PFSK-1 (cell line): ENCODE results near the gene MEMO1.

ENCODE experiments used
- FOXP2 ChIP-seq: optimal IDR thresholded peaks from 2 replicates; pipeline ENCODE3; 2011; ENCODE audit warnings: borderline replicate concordance, control low read depth, inconsistent platforms; ENCODE audit not compliant: insufficient read depth; ENCODE audit errors: extremely low read length, extremely low read depth
- POLR2AphosphoS5 ChIP-seq: IDR thresholded peaks from 2 replicates; pipeline ENCODE4 v1.6.1; 2012; ENCODE audit warnings: low read depth, mild to moderate bottlenecking, control low read depth, low read length, moderate library complexity
- REST ChIP-seq, 2 experiments: IDR thresholded peaks; 2 replicates each; pipeline versions ENCODE4 v1.6.1 to v1.8.0; 2011 to 2012; ENCODE audit warnings: low read depth in 2 of 2, low read length in 2 of 2, control low read depth in 1 of 2, inconsistent platforms in 1 of 2, mild to moderate bottlenecking in 1 of 2, moderate library complexity in 1 of 2; ENCODE audit not compliant: insufficient read depth in 1 of 2
- SIN3A ChIP-seq: IDR thresholded peaks from 2 replicates; pipeline ENCODE4 v1.6.1; 2012; ENCODE audit warnings: mild to moderate bottlenecking, low read length, moderate library complexity, borderline replicate concordance; ENCODE audit not compliant: insufficient read depth
- TAF1 ChIP-seq: IDR thresholded peaks from 2 replicates; pipeline ENCODE4 v1.6.1; 2012; ENCODE audit warnings: low read length, control low read depth, borderline replicate concordance; ENCODE audit not compliant: insufficient read depth

DNA sequence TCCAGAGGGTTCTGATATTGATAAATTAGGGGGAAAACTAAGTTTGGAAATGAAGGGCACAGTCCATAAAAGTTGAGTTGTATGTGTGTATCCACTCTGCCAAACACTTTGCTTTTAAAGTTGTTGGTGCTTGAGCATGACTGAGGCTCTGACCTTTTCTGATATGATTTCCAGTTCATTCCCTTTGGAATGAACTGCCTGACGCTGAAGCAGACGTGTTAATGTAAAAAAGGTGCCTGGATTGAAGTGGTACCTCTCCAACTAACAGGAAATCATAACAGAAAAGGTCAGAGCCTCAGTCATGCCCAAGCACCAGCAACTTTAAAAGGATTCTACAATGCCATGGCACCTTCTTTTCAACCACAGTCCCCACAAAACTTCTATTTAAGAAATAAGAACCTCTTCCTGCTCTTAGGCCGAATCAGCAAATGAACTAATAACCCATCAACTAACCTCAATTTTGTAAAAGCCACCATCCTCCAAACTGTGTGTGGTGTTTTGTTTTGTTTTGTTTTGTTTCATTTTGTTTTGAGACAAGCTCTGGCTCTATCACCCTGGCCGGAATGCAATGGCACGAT, 52.6 kb downstream of the MEMO1 start:
- TF ChIP-seq TAF1 (no peak), POLR2AphosphoS5 (no peak), REST (IDR thresholded peaks at IDR 0.05; ENCODE audit: insufficient read depth in 1 of 2, low read depth in 2 of 2, low read length in 2 of 2) (no peak), SIN3A (no peak), FOXP2 (no peak)
